Subcutaneous abdominal adipose tissue (tissue), 5 donors: ENCODE data around the gene HOXA11.

ENCODE experiments used
- H3K27ac ChIP-seq: one replicate; pipeline ENCODE4 v1.7.0; 2013; ENCODE audit warnings: low read depth, mild to moderate bottlenecking, inconsistent platforms, low read length, moderate library complexity
- H3K27me3 ChIP-seq, 5 donors: one replicate each; pipeline ENCODE4 v1.7.0; 2013; ENCODE audit warnings: low read length in 5 of 5, inconsistent platforms in 1 of 5; ENCODE audit not compliant: control insufficient read depth in 5 of 5, insufficient read depth in 4 of 5
- H3K36me3 ChIP-seq, 5 donors: one replicate each; pipeline ENCODE4 v1.7.0; 2013; ENCODE audit warnings: low read length in 5 of 5; ENCODE audit not compliant: control insufficient read depth in 5 of 5, insufficient read depth in 5 of 5
- H3K4me1 ChIP-seq, 5 donors: one replicate each; pipeline ENCODE4 v1.7.0; 2013; ENCODE audit warnings: low read length in 5 of 5, mild to moderate bottlenecking in 3 of 5, moderate library complexity in 1 of 5; ENCODE audit not compliant: control insufficient read depth in 5 of 5, insufficient read depth in 5 of 5
- H3K4me3 ChIP-seq, 5 donors: one replicate each; pipeline ENCODE4 v1.7.0; 2013; ENCODE audit warnings: low read length in 5 of 5, low read depth in 1 of 5
- H3K9ac ChIP-seq, 5 donors: one replicate each; pipeline ENCODE4 v1.7.0; 2013; ENCODE audit warnings: low read length in 5 of 5, mild to moderate bottlenecking in 4 of 5, moderate library complexity in 3 of 5
- H3K9me3 ChIP-seq, 5 donors: one replicate each; pipeline ENCODE4 v1.7.0; 2013; ENCODE audit warnings: low read length in 5 of 5; ENCODE audit not compliant: control insufficient read depth in 5 of 5
- donor health status: healthy.
- donor health status: healthy.
- donor health status: healthy.
- donor health status: healthy.
- donor health status: healthy.

The HOXA11 gene

GRCh38 chr7:27169658-27170425, 15.2 kb downstream of the HOXA11 start:
- H3K27ac ChIP-seq: peak overlapping the region; percentile 98

GRCh38 chr7:27168265-27168947, 16.6 kb downstream of the HOXA11 start:
- Histone ChIP-seq H3K4me1 (peaks cover 0 to 92% (median 89%) of the 10 kb centered on the region in 5 donors), H3K9me3 (no peaks in the 10 kb centered on the region), H3K27ac (peak overlapping the region; percentile 98), H3K9ac (peak overlapping the region; percentile 35 to 89 (median 60)), H3K27me3 (peaks cover 0 to 19% (median 3%) of the 10 kb centered on the region in 5 donors), H3K36me3 (no peaks in the 10 kb centered on the region), H3K4me3 (peak overlapping the region; percentile 58 to 86 (median 80))

More at GRCh38 chr7:27169658-27170425, 15.2 kb downstream of the HOXA11 start:
- Histone ChIP-seq H3K27me3 (peaks cover 0 to 23% (median 6%) of the 10 kb centered on the region in 5 donors), H3K4me3 (peak overlapping the region; percentile 58 to 86 (median 80)), H3K36me3 (no peaks in the 10 kb centered on the region), H3K9me3 (no peaks in the 10 kb centered on the region), H3K4me1 (peaks cover 0 to 90% (median 85%) of the 10 kb centered on the region in 5 donors), H3K9ac (peak overlapping the region in 3 of 5 donors; percentile 51 to 88 (median 75))

- Histone ChIP-seq H3K4me3 (peak overlapping the region; percentile 44 to 86 (median 80)), H3K27ac (peak overlapping the region; percentile 98), H3K9me3 (no peaks in the 10 kb centered on the region), H3K4me1 (peaks cover 0 to 94% (median 89%) of the 10 kb centered on the region in 5 donors), H3K27me3 (peaks cover 0 to 19% (median 3%) of the 10 kb centered on the region in 5 donors), H3K9ac (peak overlapping the region in 4 of 5 donors; percentile 51 to 89 (median 70)), H3K36me3 (no peaks in the 10 kb centered on the region)
These were observed 17.1 kb downstream of the HOXA11 start for GRCh38 chr7:27167916-27168264.

- H3K4me1 ChIP-seq: peaks cover 0 to 95% (median 85%) of the 10 kb centered on the region in 5 donors
- peaks cover 0 to 15% (median 3%) of the 10 kb centered on the region in 5 donors for H3K27me3 ChIP-seq
- H3K9me3 ChIP-seq: no peaks in the 10 kb centered on the region
- H3K27ac ChIP-seq: peak overlapping the region; percentile 98
- peak overlapping the region; percentile 51 to 89 (median 79) for H3K9ac ChIP-seq
- no peaks in the 10 kb centered on the region for H3K36me3 ChIP-seq
- H3K4me3 ChIP-seq: peak overlapping the region; percentile 48 to 81 (median 81)
These were observed 18.2 kb downstream of the HOXA11 start for GRCh38 chr7:27166531-27167505.

- H3K4me3 ChIP-seq: peak overlapping the region; percentile 74 to 81 (median 81)
- no peaks in the 10 kb centered on the region for H3K36me3 ChIP-seq
- peak overlapping the region; percentile 48 to 89 (median 79) for H3K9ac ChIP-seq
- peak overlapping the region; percentile 98 for H3K27ac ChIP-seq
- H3K4me1 ChIP-seq: peaks cover 0 to 92% (median 83%) of the 10 kb centered on the region in 5 donors
- no peaks in the 10 kb centered on the region for H3K9me3 ChIP-seq
- peaks cover 0 to 10% (median 3%) of the 10 kb centered on the region in 5 donors for H3K27me3 ChIP-seq
These were observed 19.0 kb downstream of the HOXA11 start for GRCh38 chr7:27165996-27166530.

- peaks cover 0 to 93% (median 91%) of the 10 kb centered on the region in 5 donors for H3K4me1 ChIP-seq
- no peaks in the 10 kb centered on the region for H3K9me3 ChIP-seq
- peak within 1 kb of the TSS; percentile 98 for H3K27ac ChIP-seq
- H3K27me3 ChIP-seq: peaks cover 0 to 10% (median 3%) of the 10 kb centered on the region in 5 donors
- no peaks in the 10 kb centered on the region for H3K36me3 ChIP-seq
- H3K4me3 ChIP-seq: peak within 1 kb of the TSS; percentile 78 to 81 (median 81)
- H3K9ac ChIP-seq: peak within 1 kb of the TSS; percentile 48 to 89 (median 79)
These were observed 19.7 kb downstream of the HOXA11 start, which contains the start of gene HOXA9 for GRCh38 chr7:27165089-27165995. TSS of gene HOXA9 (minus strand) at chr7:27165537. CDS start at chr7:27165457, 80 bp downstream.

- H3K36me3 ChIP-seq: no peaks in the 10 kb centered on the region
- H3K9me3 ChIP-seq: no peaks in the 10 kb centered on the region
- H3K9ac ChIP-seq: peak overlapping the region; percentile 6 to 89 (median 79)
- H3K27ac ChIP-seq: peak overlapping the region; percentile 98
- H3K4me1 ChIP-seq: peaks cover 0 to 94% (median 92%) of the 10 kb centered on the region in 5 donors
- peaks cover 0 to 10% (median 2%) of the 10 kb centered on the region in 5 donors for H3K27me3 ChIP-seq
- H3K4me3 ChIP-seq: peak overlapping the region; percentile 80 to 84 (median 81)
These were observed 20.5 kb downstream of the HOXA11 start for GRCh38 chr7:27164367-27165088.

- peak overlapping the region; percentile 80 to 84 (median 81) for H3K4me3 ChIP-seq
- H3K27me3 ChIP-seq: peaks cover 0 to 11% (median 0%) of the 10 kb centered on the region in 5 donors
- H3K27ac ChIP-seq: peak overlapping the region; percentile 98
These were observed 21.0 kb downstream of the HOXA11 start for GRCh38 chr7:27164045-27164366.

More at GRCh38 chr7:27164045-27164366, 21.0 kb downstream of the HOXA11 start:
- peak overlapping the region; percentile 6 to 89 (median 73) for H3K9ac ChIP-seq
- H3K36me3 ChIP-seq: no peaks in the 10 kb centered on the region
- H3K4me1 ChIP-seq: peaks cover 0 to 90% (median 86%) of the 10 kb centered on the region in 5 donors
- no peaks in the 10 kb centered on the region for H3K9me3 ChIP-seq
